SH-SY5Y (cell line): ENCODE results near the gene DCN.

Experiments
- GATA2 ChIP-seq: IDR thresholded peaks from 2 replicates; pipeline ENCODE4 v1.6.1; 2011; ENCODE audit warnings: mild to moderate bottlenecking, low read depth, low read length
- GATA3 ChIP-seq: IDR thresholded peaks from 2 replicates; pipeline ENCODE4 v1.6.1; 2011; ENCODE audit warnings: low read depth, mild to moderate bottlenecking, low read length, moderate library complexity

Gene DCN

GRCh38 chr12:91182636-91183455 lies at the start of gene DCN:
Gene DCN, minus strand, starts transcription at chr12:91182817. Its CDS starts 4,265 bp downstream, at chr12:91178552.
- no peak for TF ChIP-seq GATA2
- no peak for TF ChIP-seq GATA3

DNA sequence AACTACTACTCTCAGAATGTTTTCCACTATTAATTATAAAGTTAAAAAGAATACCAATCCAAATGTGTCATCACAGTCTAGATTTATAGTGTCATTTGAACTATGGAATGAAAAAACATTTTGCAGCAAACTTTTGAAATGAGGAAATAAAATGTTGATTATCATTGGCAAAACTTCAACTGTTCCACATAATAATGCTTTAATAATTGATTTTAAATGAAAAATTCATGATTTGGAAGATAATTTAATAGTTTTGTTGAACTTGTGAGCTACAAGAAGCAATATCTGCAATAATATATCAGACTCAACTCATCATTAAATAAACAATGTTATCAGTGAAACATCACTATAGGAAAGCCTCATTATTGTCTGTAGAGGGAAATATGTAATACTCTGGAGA lies 48.2 kb upstream of the DCN start:
- no peak for TF ChIP-seq GATA2
- no peak for TF ChIP-seq GATA3

GRCh38 chr12:91226951-91227350 lies 44.3 kb upstream of the DCN start:
- TF ChIP-seq GATA3 (no peak), GATA2 (no peak)

- TF ChIP-seq GATA3: no peak
- TF ChIP-seq GATA2: no peak
Observed at GRCh38 chr12:91225316-91225715, 42.7 kb upstream of the DCN start.

DNA sequence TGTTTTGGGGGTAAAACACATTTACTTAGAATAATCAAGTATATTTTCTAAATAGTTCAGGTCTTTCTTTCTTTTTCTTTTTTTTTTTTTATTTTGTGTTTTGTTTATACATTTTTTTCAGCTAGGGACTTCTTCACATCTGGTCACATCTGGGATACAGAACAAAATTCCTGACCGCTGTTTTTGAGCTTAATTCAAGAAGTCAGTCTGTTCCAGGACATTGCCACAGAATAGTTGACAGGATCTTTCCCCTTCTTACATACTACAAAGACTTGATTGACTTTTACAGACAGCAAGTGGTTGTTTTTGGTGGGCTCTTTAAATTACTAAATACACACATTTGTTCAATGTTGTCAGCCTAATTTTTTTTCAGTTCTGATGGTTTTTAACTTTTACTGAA lies 41.8 kb upstream of the DCN start:
- no peak for TF ChIP-seq GATA2
- TF ChIP-seq GATA3: no peak

DNA sequence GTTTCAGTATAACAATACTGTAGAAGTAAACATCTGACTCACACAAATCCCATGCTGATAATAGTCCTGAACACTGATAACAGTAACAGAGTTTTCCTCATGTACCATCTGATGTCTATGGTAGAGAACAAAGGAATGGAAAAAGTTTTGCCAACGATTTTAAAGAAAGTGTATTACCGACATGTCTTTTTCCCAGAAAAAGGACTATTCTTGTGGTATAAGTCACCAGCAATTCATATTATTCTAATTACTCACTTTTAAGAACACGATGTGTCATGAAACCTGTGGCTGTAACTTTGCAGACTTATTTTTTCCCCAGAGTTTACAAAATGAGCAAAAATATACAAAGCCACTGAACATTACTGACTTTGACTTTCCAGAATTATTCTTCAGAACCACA lies 40.1 kb upstream of the DCN start:
- no peak for TF ChIP-seq GATA3
- TF ChIP-seq GATA2: no peak

DNA sequence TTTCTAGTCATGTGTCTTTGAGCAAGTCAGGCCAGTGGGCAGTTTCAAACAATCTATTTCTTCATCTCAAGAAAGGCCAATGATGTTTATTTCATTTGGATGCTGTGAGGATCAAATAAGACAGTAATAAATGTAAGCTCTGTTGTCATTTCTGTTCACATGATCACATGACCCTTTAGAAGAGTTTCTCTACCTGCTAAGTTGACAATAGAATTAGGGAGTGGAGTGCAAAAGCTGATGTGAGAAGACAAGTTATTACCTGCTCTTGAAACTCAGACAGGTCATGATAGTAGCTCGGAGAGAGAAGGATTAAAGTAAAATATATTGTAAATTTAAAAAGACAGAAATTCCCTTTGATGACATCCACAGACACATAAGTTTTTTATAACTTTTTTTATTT lies 37.3 kb upstream of the DCN start:
- TF ChIP-seq GATA2 (no peak), GATA3 (no peak)

GRCh38 chr12:91219511-91219910 lies 36.9 kb upstream of the DCN start:
- no peak for TF ChIP-seq GATA3
- TF ChIP-seq GATA2: no peak

DNA sequence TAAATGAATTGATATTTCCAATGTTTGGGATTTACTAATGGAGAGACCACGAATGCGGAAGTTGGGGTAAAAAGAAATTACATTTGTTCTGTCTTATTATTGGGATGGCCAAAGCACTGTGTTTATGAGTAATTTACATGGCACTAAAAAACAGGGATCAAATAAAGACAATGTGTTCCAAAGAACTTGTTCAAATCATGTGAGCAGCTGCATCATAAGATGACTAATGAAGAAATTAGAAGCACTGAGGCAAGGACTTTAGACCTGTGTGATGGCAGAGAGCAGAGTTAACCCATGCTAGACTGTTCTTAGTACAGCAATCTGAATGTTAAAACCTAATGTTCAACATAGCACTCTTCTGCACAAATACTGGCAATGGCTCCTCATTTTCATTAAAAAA lies 34.3 kb upstream of the DCN start:
- TF ChIP-seq GATA3: no peak
- no peak for TF ChIP-seq GATA2

DNA sequence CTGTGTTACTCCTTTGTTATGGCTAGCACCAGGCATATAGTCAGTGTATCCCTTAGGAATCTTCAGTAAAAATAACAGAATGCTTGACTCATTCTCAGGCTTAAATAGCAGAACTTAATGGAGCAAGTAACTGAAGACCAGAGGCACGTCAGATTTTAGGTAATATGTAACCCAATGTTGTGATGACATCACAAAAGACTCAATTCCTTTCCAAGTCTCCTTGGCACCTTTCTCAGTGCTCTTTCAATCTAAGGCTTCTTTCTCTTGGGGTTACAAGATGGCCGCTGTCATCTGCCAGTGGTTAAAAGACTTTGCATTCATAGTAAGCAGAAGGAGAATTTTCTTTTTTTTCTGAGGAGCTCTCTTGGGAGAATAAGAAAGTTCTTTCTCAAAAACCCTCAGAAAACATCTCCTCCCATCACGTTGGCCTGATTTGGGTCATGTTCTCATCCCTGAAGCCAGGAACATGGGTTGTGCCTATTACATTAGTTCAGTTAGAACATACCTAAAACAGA lies 33.4 kb upstream of the DCN start:
- TF ChIP-seq GATA3 (no peak), GATA2 (no peak)

GRCh38 chr12:91211866-91212265 lies 29.2 kb upstream of the DCN start:
- TF ChIP-seq GATA3: no peak
- no peak for TF ChIP-seq GATA2

- TF ChIP-seq GATA2: no peak
- no peak for TF ChIP-seq GATA3
Observed at GRCh38 chr12:91210618-91211017, 28.0 kb upstream of the DCN start.

DNA sequence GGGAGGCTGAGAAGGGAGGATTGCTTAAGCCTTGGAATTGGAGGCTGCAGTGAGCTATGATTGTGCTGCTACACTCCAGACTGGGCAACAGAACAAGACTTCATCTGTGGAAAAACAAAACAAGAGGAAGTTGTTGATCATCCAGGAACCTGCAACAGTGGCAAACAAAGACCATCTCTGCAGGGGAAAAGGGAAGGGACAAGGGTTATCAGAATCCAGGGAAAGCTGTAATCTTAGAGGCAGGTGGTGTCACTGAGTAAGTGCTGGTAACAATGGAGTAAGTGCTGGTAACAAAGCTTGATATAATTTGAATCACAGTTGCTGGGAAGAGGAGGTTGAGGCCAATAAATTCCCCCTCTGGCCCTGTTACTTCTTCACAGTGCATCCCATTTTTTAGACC lies 27.5 kb upstream of the DCN start:
- no peak for TF ChIP-seq GATA2
- no peak for TF ChIP-seq GATA3

DNA sequence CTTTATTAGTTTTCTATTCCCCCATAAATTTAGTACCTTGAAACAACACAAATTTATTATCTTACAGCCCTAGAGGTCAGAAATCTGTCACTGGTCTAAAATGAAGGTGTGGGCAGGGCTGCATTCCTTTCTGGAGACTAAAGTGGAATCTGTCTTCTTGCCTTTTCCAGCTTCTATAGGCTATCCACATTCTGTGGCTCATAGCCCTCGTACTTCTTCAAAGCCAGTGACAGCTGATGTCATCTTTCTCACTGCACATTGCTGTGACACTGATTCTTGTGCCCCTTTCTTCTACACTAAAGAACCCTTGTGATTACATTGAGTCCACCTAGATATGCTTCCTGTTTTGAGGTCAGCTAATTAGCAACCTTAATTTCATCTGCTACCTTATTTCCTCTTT lies 23.2 kb upstream of the DCN start:
- TF ChIP-seq GATA2: no peak
- TF ChIP-seq GATA3: no peak

- TF ChIP-seq GATA3 (no peak), GATA2 (no peak)
Observed at GRCh38 chr12:91204421-91204820, 21.8 kb upstream of the DCN start.

GRCh38 chr12:91203610-91204009 lies 21.0 kb upstream of the DCN start:
- TF ChIP-seq GATA3: no peak
- TF ChIP-seq GATA2: no peak

DNA sequence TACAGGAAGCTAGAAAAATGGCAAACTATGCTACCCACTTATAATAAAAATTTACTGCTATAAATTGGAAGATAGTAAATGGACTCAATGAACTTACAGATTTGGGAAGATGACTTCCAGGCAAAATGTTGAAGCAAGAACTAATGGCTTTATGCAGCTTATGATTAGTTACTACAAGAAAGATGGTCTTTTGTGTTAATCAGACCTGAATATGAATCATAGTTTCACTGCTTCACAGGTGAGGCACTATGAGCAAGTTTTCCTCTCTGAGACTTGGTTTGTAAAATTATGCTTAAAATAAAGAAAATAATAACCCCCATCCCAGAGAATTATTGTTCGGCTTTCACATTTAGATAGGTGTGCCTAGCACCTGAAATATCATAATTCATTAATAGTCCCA lies 19.8 kb upstream of the DCN start:
- TF ChIP-seq GATA2: no peak
- no peak for TF ChIP-seq GATA3
